ENCODE data around the gene TCTN3.

TCTN3 gene

DNA sequence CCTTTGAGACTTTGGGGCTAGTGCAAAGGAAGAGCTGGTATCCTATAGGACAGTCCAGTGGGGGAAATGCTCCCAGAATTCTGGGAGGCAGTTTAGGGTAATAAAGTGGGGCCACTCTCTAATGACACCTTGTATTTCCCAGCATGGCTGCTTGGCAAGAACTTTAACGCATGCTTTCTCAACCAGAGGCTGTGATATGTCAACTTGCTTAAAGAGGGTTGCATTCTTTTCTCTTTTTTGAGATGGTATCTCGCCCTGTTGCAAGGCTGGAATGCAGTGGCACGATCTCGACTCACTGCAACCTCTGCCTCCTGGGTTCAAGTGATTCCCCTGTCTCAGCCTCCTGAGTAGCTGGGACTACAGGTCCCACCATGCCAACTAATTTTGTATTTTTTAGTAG lies 75.6 kb downstream of the TCTN3 start:
- DNase-seq, result no peak

DNA sequence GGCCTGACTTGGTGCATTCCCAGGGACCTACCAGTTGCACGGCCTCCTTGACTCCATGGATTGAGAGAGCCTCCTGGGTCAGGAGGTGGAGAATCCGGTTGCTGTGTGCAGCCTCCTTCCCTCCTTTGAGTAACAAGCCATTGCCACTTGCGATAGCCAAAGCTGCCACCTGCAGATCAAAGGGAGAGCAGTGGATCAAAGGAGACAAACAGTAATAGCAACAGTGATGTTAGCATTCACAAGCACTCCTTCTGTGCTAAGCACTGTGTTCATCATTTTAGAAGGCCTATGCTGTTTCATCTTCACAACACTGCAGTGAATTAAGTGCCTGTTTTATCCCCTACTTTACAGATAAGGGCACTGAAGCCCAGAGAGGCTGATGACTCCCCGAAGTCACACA lies 77.3 kb downstream of the TCTN3 start:
- DNase-seq, result no peak
